ENCODE results near the gene SLC6A3. TPM values are rescaled to one million over a fixed set of nuclear protein-coding genes. Genes with fewer than 3 reads are reported as not detected.

The SLC6A3 gene
- total RNA-seq, 4 donors from 2014 or later: not detected

DNA sequence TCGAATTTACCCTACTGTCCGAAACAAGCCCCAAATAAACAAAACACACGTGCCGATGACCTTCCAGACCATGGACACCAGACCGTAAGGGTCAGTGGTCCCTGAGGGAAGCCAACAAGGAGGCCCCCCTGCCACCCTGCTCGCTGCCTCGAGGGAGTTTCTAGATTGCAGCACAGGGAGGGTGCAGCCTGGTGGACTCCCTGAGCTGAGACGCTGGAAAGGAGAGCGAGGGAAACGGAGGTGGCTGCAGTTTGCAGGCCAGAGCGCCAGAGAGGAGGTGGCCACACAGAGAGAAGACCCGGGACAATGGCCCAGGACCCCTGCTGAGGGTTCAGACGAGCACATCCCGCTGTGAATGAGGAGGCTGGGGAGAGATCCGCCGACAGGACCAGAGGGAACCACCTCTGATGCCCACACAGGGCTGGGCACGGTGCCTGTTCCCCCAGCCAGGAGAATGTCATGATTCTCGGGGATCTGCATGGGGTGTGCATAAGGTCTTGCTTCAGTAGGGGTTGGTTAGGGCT, 48.9 kb downstream of the SLC6A3 start:
- Histone ChIP-seq H3K9me3 (no peaks in the 10 kb centered on the region), H3K27ac (no peak overlapping the region), H3K4me3 (no peak overlapping the region), H3K4me1 (no peaks in the 10 kb centered on the region), H3K36me3 (no peaks in the 10 kb centered on the region), H3K27me3 (peaks cover 19 to 33% (median 23%) of the 10 kb centered on the region in 3 donors)
- no peak for ATAC-seq
- DNase-seq: no peak
- in situ Hi-C loops (cut with MboI; ENCODE audit: low sequenced_read_pairs in 4 of 4): loop anchor here in 1 of 4 donors (25.0 kb wide), 1 partner anchor 241 kb away; no protein-coding TSS in a partner anchor
- TF ChIP-seq POLR2A (IDR thresholded peaks at IDR 0.05): no peak
- TF ChIP-seq, protein P1, sequence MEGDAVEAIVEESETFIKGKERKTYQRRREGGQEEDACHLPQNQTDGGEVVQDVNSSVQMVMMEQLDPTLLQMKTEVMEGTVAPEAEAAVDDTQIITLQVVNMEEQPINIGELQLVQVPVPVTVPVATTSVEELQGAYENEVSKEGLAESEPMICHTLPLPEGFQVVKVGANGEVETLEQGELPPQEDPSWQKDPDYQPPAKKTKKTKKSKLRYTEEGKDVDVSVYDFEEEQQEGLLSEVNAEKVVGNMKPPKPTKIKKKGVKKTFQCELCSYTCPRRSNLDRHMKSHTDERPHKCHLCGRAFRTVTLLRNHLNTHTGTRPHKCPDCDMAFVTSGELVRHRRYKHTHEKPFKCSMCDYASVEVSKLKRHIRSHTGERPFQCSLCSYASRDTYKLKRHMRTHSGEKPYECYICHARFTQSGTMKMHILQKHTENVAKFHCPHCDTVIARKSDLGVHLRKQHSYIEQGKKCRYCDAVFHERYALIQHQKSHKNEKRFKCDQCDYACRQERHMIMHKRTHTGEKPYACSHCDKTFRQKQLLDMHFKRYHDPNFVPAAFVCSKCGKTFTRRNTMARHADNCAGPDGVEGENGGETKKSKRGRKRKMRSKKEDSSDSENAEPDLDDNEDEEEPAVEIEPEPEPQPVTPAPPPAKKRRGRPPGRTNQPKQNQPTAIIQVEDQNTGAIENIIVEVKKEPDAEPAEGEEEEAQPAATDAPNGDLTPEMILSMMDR (IDR thresholded peaks at IDR 0.05 in 4 of 5, conservative IDR thresholded peaks at IDR 0.05 in 1 of 5): no peak
- intact Hi-C loops (cut with DNase I; ENCODE audit: low total_unique reads): no loop called here

DNA sequence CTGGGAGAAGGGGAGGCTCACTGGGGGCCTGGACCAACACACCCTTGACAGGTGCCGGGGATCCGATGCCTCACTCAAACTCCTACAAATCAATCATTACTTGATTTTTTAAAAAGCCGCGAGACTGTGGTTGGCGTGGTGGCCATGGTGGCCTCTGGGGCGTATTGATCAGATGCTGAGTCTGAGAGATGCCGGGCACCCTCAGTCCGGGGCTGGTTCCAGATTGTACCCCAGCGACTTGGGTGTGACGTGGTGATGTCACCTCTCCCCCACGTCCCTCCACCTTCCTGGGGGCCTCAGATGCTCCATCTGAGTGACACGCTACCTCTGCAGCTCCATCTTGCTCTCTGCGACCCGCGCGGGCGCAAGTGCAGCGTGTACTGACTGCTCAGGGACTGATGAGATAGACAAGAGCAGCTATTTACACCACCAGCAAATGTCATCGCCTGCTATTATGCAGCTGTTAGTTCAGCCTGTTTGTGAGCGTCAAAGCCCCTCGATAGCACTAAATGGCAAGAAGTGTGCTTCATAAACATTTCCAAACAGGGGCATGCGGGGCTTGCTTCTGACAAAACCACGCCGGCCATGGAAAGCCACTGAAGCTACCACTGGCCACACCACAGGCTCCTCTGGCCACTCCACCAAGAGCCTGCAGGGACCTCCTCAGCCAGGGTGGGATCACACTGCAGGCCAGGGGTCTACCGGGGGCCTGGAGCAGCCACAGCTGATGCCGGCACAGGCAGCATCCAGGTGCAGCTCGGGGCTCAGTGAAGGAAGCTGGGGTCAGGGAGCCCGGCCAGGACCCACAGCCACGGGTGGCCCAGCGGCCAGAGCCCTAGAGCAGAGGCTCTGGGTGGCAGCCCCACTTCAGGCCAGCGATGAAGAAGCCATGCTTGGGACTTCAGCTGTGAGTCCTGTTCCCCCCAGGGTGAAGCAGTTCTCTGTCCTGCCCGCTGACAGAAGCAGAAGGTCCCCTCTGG, 50.1 kb downstream of the SLC6A3 start:
- no peaks in the 10 kb centered on the region for H3K4me1 ChIP-seq
- no peak for DNase-seq
- H3K36me3 ChIP-seq: no peaks in the 10 kb centered on the region
- ATAC-seq: no peak
- H3K27me3 ChIP-seq: peaks cover 21 to 36% (median 25%) of the 10 kb centered on the region in 3 donors
- no peak overlapping the region for H3K27ac ChIP-seq
- in situ Hi-C loops (cut with MboI; ENCODE audit: low sequenced_read_pairs in 4 of 4): loop anchor here in 1 of 4 donors (25.0 kb wide), 1 partner anchor 242 kb away; no protein-coding TSS in a partner anchor
- intact Hi-C loops (cut with DNase I; ENCODE audit: low total_unique reads): no loop called here
- H3K9me3 ChIP-seq: no peaks in the 10 kb centered on the region
- TF ChIP-seq, protein P1 (IDR thresholded peaks at IDR 0.05 in 4 of 5, conservative IDR thresholded peaks at IDR 0.05 in 1 of 5): no peak
- no peak for TF ChIP-seq POLR2A (IDR thresholded peaks at IDR 0.05)
- H3K4me3 ChIP-seq: no peak overlapping the region

DNA sequence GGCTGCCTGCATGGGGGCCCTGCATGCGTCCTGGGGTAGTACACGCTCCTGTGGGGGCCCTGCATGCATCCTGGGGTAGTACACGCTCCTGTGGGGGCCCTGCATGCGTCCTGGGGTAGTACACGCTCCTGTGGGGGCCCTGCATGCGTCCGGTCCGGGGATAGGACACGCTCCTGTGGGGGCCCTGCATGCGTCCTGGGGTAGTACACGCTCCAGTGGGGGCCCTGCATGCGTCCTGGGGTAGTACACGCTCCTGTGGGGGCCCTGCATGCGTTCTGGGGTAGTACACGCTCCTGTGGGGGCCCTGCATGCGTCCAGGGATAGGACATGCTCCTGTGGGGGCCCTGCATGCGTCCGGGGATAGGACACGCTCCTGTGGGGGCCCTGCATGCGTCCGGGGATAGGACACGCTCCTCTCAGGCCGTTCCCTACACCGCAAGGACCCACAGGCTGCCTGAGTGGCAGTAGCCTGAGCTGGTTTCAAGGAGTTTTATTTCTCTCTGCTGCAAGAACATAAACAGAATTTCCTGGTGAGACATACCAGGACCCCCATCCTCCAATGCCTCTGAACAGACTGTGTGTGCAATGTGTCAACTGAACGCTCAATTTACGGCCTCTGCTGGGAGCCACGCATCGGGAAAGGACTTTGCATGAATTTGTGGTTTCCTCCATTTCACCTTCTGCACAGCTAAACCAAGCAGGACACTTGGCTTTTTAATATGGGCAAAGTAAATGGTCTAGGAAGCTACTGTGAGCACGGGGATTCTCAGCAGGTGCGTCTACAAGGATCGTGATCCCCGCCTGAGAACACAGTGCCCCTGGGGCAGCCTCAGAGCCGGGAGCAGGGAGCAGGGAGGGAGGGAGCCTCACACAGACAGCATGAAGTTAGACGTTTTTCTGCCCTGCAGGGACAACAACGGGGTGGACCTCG, 51.4 kb downstream of the SLC6A3 start:
- H3K36me3 ChIP-seq: no peaks in the 10 kb centered on the region
- H3K27ac ChIP-seq: no peak overlapping the region
- no peak for DNase-seq
- TF ChIP-seq, protein P1 (IDR thresholded peaks at IDR 0.05 in 4 of 5, conservative IDR thresholded peaks at IDR 0.05 in 1 of 5): no peak
- TF ChIP-seq POLR2A (IDR thresholded peaks at IDR 0.05): no peak
- in situ Hi-C loops (cut with MboI; ENCODE audit: low sequenced_read_pairs in 4 of 4) (loop anchor here in 1 of 4 donors (25.0 kb wide), 1 partner anchor 243 kb away; no protein-coding TSS in a partner anchor), intact Hi-C loops (cut with DNase I; ENCODE audit: low total_unique reads) (no loop called here)
- H3K9me3 ChIP-seq: no peaks in the 10 kb centered on the region
- ATAC-seq: no peak
- H3K4me3 ChIP-seq: no peak overlapping the region
- no peaks in the 10 kb centered on the region for H3K4me1 ChIP-seq
- H3K27me3 ChIP-seq: peaks cover 27 to 32% (median 29%) of the 10 kb centered on the region in 3 donors

DNA sequence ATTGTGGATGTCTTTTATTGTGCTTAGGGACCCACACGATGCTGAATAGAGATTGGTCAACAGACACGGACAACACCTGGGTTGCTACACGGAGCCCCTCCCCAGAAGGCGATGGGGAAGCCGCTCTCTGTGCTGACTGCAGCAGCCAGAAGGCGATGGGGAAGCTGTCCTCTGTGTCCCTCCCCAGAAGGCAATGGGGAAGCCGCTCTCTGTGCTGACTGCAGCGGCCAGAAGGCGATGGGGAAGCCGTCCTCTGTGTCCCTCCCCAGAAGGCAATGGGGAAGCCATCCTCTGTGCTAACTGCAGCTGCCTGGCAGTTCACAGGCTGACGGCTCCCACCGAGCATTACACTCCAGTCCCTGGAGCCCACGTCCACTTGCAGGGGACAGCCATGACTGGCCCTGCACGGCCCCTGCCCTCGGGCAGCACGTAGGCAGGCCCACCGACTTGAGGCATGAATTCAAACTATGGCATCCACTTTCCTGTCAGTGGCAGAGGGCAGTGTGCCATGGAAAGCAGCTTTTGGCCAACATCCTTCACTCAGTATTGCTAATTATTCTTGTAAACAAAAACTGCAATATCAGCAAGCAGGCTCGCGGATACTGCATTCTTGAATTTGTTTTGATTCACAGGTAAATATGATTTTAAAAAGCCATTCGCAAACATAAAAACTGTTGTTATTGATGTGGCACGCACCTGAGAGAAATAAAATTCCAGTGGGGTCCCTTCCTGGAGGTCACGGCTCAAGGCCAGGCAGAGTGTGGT, 52.3 kb downstream of the SLC6A3 start:
- H3K4me3 ChIP-seq: no peak overlapping the region
- H3K36me3 ChIP-seq: no peaks in the 10 kb centered on the region
- no peaks in the 10 kb centered on the region for H3K9me3 ChIP-seq
- ATAC-seq (no peak), DNase-seq (no peak)
- no peaks in the 10 kb centered on the region for H3K4me1 ChIP-seq
- TF ChIP-seq POLR2A (IDR thresholded peaks at IDR 0.05): no peak
- TF ChIP-seq, protein P1 (IDR thresholded peaks at IDR 0.05 in 4 of 5, conservative IDR thresholded peaks at IDR 0.05 in 1 of 5): no peak
- no peak overlapping the region for H3K27ac ChIP-seq
- in situ Hi-C loops (cut with MboI; ENCODE audit: low sequenced_read_pairs in 4 of 4) (loop anchor here in 1 of 4 donors (25.0 kb wide), 1 partner anchor 244 kb away; no protein-coding TSS in a partner anchor), intact Hi-C loops (cut with DNase I; ENCODE audit: low total_unique reads) (no loop called here)
- peaks cover 25 to 34% (median 31%) of the 10 kb centered on the region in 3 donors for H3K27me3 ChIP-seq
